ENCODE results near the gene TMPRSS11F.

TMPRSS11F gene

DNA sequence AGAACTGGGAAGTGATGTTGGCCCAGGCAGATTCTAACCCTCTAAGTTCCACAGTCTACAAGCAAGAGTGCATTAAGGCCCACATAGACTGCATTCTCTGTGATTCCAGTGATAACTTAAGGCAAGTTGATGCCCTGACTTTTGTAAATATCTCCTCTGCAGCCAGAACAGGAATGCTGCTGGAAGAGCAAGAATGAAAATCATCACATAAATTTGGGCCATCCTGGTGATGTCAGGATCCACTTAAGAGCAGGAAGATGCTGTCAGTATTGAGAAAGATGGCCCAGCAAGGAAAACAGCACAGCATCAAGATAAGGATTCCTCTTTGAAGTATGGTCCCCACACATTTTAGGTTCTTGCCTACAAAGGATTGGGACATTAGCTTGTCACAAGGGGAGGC, 52.4 kb downstream of the TMPRSS11F start:
- no peak for DNase-seq

DNA sequence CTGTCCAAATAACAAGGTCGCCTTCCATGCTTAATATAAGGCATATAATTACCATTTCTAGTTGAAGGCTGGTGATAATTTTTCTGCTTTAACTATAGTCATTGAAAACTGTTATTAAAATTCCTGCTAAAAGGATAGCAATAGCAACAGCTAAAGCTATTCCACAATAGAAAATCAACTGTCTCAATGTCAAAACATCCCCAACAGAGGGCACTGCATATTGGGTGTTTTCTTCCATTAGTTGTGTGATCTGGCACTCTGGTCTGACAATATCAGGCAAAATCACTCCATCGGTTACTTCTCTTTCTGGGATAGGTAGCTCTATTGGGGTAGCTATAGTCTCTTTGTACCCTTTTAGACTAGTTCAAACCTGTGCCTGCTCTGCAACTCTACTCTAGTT, 53.5 kb downstream of the TMPRSS11F start:
- DNase-seq = no peak

- DNase-seq = no peak
These were observed 55.3 kb downstream of the TMPRSS11F start for GRCh38 chr4:68074397-68074796.

- DNase-seq = no peak
These were observed 59.4 kb downstream of the TMPRSS11F start for GRCh38 chr4:68070302-68070701.

GRCh38 chr4:68062501-68062900, 67.2 kb downstream of the TMPRSS11F start:
- no peak for DNase-seq

GRCh38 chr4:68038272-68038671, 91.4 kb downstream of the TMPRSS11F start:
- no peak for DNase-seq

GRCh38 chr4:68021185-68021584, 108.5 kb downstream of the TMPRSS11F start:
- DNase-seq = no peak

GRCh38 chr4:68011684-68012083, 118.0 kb downstream of the TMPRSS11F start:
- no peak for DNase-seq

All from activated effector memory CD4-positive, alpha-beta T cell treated with anti-CD3 and anti-CD28 coated beads, Interleukin-2, amount 50 U/mL, for 16 hours (primary cell).